A673 (cell line): ENCODE data around the gene NME9.

ENCODE experiments used
- CTCF ChIP-seq: fragments of 300-800, 200-600 bp; sonication (generic); conservative IDR thresholded peaks from 2 replicates; pipeline ENCODE4 v1.5.1; 2017; ENCODE audit warnings: low read depth, mild to moderate bottlenecking, antibody characterized with exemption, low read length, moderate library complexity, mixed read lengths
- EZH2 ChIP-seq: fragments of 200-600 bp; sonication (generic); IDR thresholded peaks from 2 replicates; pipeline ENCODE4 v1.6.1; 2017; ENCODE audit warnings: borderline replicate concordance, low read depth, mild to moderate bottlenecking, mixed read lengths, antibody characterized with exemption, low read length; ENCODE audit not compliant: poor library complexity, severe bottlenecking

DNA sequence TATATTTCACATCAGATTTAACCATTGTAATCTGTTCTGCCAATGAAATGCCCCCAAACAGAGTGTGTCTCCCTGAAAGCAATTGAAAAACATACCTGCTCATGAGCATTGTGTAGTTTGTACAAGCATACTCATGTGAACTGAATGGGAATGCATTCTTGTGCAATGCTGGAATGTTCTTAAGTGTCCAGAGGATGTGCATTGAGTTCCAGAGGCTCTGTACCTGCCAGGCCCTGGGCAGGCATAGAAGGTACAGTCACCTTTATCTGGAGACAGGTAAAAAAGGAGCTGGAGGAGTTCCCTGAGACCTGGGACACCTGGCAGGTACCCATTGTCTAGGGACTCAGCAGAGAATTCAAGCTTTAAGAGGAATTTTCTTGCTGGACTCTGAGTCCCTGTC, 21.5 kb upstream of the NME9 start:
- TF ChIP-seq CTCF = no peak
- no peak for TF ChIP-seq EZH2
